Endodermal cell (in vitro differentiated cells): ENCODE results near the gene KDM1B. TPM values are rescaled to one million over a fixed set of nuclear protein-coding genes. Genes with fewer than 3 reads are reported as not detected.

Source experiments
- DNase-seq: peaks from one replicate; pipeline ENCODE4 v3.0.0-alpha.2; 2017
- H3K27ac ChIP-seq: 2 replicates; pipeline ENCODE4 v1.5.1; 2013; ENCODE audit warnings: mild to moderate bottlenecking, low read depth, low read length, moderate library complexity
- H3K27me3 ChIP-seq: 2 replicates; pipeline ENCODE4 v1.6.1; 2013; ENCODE audit warnings: mild to moderate bottlenecking, low read length, moderate library complexity; ENCODE audit not compliant: insufficient read depth, control insufficient read depth, poor library complexity, severe bottlenecking
- H3K36me3 ChIP-seq: 2 replicates; pipeline ENCODE4 v1.7.0; 2013; ENCODE audit warnings: mild to moderate bottlenecking, low read length, moderate library complexity; ENCODE audit not compliant: control insufficient read depth, insufficient read depth
- H3K4me1 ChIP-seq: one replicate; pipeline ENCODE4 v1.7.0; 2013; ENCODE audit warnings: low read length; ENCODE audit not compliant: control insufficient read depth, insufficient read depth
- H3K4me3 ChIP-seq: 2 replicates; pipeline ENCODE4 v1.5.1; 2013; ENCODE audit warnings: mild to moderate bottlenecking, low read length, moderate library complexity
- H3K9ac ChIP-seq: 2 replicates; pipeline ENCODE4 v1.6.1; 2013; ENCODE audit warnings: mild to moderate bottlenecking, low read length, moderate library complexity; ENCODE audit not compliant: poor library complexity, severe bottlenecking; ENCODE audit errors: extremely low read depth
- H3K9me3 ChIP-seq: 2 replicates; pipeline ENCODE4 v1.6.1; 2013; ENCODE audit warnings: mild to moderate bottlenecking, low read length, moderate library complexity; ENCODE audit not compliant: control insufficient read depth
- H3K27ac Mint-ChIP-seq: 2 replicates; pipeline ENCODE4 v1.8.0; 2020; ENCODE audit warnings: mixed read lengths
- H3K27me3 Mint-ChIP-seq: 2 replicates; pipeline ENCODE4 v1.8.0; 2021; ENCODE audit warnings: mild to moderate bottlenecking, mixed read lengths; ENCODE audit not compliant: insufficient read depth
- H3K36me3 Mint-ChIP-seq: 2 replicates; pipeline ENCODE4 v1.8.0; 2020; ENCODE audit warnings: low read depth, mixed read lengths
- H3K4me1 Mint-ChIP-seq: 2 replicates; pipeline ENCODE4 v1.8.0; 2020; ENCODE audit warnings: mixed read lengths
- H3K4me3 Mint-ChIP-seq: 2 replicates; pipeline ENCODE4 v1.8.0; 2020; ENCODE audit warnings: mild to moderate bottlenecking, moderate library complexity, mixed read lengths
- H3K9me3 Mint-ChIP-seq: 2 replicates; pipeline ENCODE4 v1.8.0; 2020; ENCODE audit warnings: mild to moderate bottlenecking, mixed read lengths
- WGBS, 2 experiments: methylation state at CpG; one replicate each; pipeline versions ENCODE4 v1.1.5 to v1.1.7; 2013; ENCODE audit warnings: missing lambda C conversion rate in 2 of 2, mixed read lengths in 1 of 2; ENCODE audit not compliant: insufficient coverage in 1 of 2, insufficient read length in 1 of 2; 5-methylcytosine and 5-hydroxymethylcytosine counted together
- total RNA-seq, 2 donors: library from RNA; stranded (reverse); fragmentation: NEBNext Ultra II Directional in 1 of 2; extraction: Animal tissue kit (Norgen Biotek cat#: 25700) in 1 of 2; gene quantifications; 2 replicates in 1 of 2; 3 replicates in 1 of 2; pipeline ENCODE4 v1.2.1, GENCODE V29; 2021
- TF ChIP-seq, protein P1 (sequence below): fragments of 200-600 bp; sonication (generic); conservative IDR thresholded peaks from 2 replicates; pipeline ENCODE4 v1.5.0; 2021; ENCODE audit warnings: antibody characterized with exemption, mild to moderate bottlenecking

The KDM1B gene
- total RNA-seq, 2 donors from 2014 or later = 7.7 to 9.3 TPM

- Mint-ChIP-seq H3K27me3 (no peaks in the 10 kb centered on the region), H3K4me1 (no peaks in the 10 kb centered on the region), H3K9me3 (no peaks in the 10 kb centered on the region), H3K4me3 (no peak overlapping the region), H3K36me3 (peaks cover 68% of the 10 kb centered on the region), H3K27ac (no peak overlapping the region)
- 90 to 100% methylated on average over 2 of the region's 2 CpGs for WGBS, 2 experiments
- Histone ChIP-seq H3K4me3 (no peak overlapping the region), H3K9me3 (peaks cover 2% of the 10 kb centered on the region), H3K9ac (no peak overlapping the region), H3K36me3 (peaks cover 58% of the 10 kb centered on the region), H3K27ac (no peak overlapping the region), H3K27me3 (no peaks in the 10 kb centered on the region), H3K4me1 (no peaks in the 10 kb centered on the region)
- no peak for DNase-seq
- TF ChIP-seq, protein P1, sequence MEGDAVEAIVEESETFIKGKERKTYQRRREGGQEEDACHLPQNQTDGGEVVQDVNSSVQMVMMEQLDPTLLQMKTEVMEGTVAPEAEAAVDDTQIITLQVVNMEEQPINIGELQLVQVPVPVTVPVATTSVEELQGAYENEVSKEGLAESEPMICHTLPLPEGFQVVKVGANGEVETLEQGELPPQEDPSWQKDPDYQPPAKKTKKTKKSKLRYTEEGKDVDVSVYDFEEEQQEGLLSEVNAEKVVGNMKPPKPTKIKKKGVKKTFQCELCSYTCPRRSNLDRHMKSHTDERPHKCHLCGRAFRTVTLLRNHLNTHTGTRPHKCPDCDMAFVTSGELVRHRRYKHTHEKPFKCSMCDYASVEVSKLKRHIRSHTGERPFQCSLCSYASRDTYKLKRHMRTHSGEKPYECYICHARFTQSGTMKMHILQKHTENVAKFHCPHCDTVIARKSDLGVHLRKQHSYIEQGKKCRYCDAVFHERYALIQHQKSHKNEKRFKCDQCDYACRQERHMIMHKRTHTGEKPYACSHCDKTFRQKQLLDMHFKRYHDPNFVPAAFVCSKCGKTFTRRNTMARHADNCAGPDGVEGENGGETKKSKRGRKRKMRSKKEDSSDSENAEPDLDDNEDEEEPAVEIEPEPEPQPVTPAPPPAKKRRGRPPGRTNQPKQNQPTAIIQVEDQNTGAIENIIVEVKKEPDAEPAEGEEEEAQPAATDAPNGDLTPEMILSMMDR = no peak
Observed at GRCh38 chr6:18162401-18162800, 7.2 kb downstream of the KDM1B start.

- Histone ChIP-seq H3K27me3 (no peaks in the 10 kb centered on the region), H3K9me3 (peaks cover 17% of the 10 kb centered on the region), H3K4me1 (no peaks in the 10 kb centered on the region), H3K9ac (no peak overlapping the region), H3K4me3 (no peak overlapping the region), H3K27ac (no peak overlapping the region), H3K36me3 (peaks cover 65% of the 10 kb centered on the region)
- H3K27ac Mint-ChIP-seq = no peak overlapping the region
- no peak overlapping the region for H3K4me3 Mint-ChIP-seq
- no peaks in the 10 kb centered on the region for H3K4me1 Mint-ChIP-seq
- no peak for DNase-seq
- TF ChIP-seq, protein P1 = no peak
- 94 to 97% methylated on average over 3 of the region's 4 CpGs for WGBS, 2 experiments
- H3K36me3 Mint-ChIP-seq = peaks cover 74% of the 10 kb centered on the region
- H3K9me3 Mint-ChIP-seq = peaks cover 14% of the 10 kb centered on the region
- no peaks in the 10 kb centered on the region for H3K27me3 Mint-ChIP-seq
Observed at GRCh38 chr6:18165751-18166150, 10.5 kb downstream of the KDM1B start.

DNA sequence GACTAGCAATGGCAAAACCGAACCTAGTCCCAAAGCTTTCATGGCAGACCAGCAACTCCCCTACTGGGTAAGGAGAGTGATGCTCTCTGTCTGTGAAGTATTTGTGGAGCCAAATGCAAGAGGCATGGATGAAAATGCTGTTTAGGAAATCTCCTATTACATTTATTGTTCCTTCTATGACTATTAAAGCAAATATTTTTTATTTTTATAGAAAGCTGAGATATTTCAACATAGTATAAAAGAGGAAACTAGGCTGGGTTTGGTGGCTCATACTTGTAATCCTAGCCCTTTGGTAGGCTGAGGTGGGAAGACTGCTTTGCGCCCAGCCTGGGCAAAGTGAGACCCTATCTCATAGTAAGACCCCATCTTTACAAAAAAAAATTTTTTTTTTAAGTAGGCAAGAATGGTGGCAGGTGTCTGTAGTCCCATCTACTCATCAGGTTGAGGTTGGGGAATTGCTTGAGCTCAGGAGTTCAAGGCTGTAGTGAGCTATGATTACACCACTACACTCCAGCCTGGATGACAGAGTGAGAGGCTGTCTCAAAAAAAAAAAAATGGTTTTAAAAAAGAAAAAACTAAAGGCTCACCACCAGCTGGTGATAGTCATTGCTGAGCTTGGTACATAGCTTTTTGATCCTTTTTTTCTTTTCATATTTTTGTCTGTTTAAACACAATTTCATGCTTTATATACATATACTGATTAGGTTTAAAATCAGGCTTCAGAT lies 11.3 kb downstream of the KDM1B start:
- Mint-ChIP-seq H3K9me3 (peaks cover 14% of the 10 kb centered on the region), H3K4me1 (no peaks in the 10 kb centered on the region), H3K4me3 (no peak overlapping the region), H3K36me3 (peaks cover 71% of the 10 kb centered on the region), H3K27ac (no peak overlapping the region), H3K27me3 (no peaks in the 10 kb centered on the region)
- TF ChIP-seq, protein P1 = no peak
- Histone ChIP-seq H3K27ac (no peak overlapping the region), H3K9me3 (peaks cover 17% of the 10 kb centered on the region), H3K27me3 (no peaks in the 10 kb centered on the region), H3K4me3 (no peak overlapping the region), H3K4me1 (no peaks in the 10 kb centered on the region), H3K9ac (no peak overlapping the region), H3K36me3 (peaks cover 62% of the 10 kb centered on the region)
- no peak for DNase-seq
- 96% methylated on average over 2 of the region's 2 CpGs; no CpG with 5 or more reads in 1 of the 2 experiments for WGBS, 2 experiments
